HG03378 (cell line): ENCODE results near the gene LRP4.
"Not testable (repeated sequence)": the region's sequence is repeated elsewhere in the genome, so short reads cannot be mapped to it uniquely, and the experiment has no call there.

ENCODE experiments used
- ATAC-seq: cut with Tn5 transposase; IDR thresholded peaks from one replicate; pipeline ENCODE4 v1.9.1; 2021; ENCODE audit warnings: mild to moderate bottlenecking, moderate library complexity; ENCODE audit not compliant: unreplicated experiment

Gene LRP4, protein sequence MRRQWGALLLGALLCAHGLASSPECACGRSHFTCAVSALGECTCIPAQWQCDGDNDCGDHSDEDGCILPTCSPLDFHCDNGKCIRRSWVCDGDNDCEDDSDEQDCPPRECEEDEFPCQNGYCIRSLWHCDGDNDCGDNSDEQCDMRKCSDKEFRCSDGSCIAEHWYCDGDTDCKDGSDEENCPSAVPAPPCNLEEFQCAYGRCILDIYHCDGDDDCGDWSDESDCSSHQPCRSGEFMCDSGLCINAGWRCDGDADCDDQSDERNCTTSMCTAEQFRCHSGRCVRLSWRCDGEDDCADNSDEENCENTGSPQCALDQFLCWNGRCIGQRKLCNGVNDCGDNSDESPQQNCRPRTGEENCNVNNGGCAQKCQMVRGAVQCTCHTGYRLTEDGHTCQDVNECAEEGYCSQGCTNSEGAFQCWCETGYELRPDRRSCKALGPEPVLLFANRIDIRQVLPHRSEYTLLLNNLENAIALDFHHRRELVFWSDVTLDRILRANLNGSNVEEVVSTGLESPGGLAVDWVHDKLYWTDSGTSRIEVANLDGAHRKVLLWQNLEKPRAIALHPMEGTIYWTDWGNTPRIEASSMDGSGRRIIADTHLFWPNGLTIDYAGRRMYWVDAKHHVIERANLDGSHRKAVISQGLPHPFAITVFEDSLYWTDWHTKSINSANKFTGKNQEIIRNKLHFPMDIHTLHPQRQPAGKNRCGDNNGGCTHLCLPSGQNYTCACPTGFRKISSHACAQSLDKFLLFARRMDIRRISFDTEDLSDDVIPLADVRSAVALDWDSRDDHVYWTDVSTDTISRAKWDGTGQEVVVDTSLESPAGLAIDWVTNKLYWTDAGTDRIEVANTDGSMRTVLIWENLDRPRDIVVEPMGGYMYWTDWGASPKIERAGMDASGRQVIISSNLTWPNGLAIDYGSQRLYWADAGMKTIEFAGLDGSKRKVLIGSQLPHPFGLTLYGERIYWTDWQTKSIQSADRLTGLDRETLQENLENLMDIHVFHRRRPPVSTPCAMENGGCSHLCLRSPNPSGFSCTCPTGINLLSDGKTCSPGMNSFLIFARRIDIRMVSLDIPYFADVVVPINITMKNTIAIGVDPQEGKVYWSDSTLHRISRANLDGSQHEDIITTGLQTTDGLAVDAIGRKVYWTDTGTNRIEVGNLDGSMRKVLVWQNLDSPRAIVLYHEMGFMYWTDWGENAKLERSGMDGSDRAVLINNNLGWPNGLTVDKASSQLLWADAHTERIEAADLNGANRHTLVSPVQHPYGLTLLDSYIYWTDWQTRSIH (N-terminal part only)

DNA sequence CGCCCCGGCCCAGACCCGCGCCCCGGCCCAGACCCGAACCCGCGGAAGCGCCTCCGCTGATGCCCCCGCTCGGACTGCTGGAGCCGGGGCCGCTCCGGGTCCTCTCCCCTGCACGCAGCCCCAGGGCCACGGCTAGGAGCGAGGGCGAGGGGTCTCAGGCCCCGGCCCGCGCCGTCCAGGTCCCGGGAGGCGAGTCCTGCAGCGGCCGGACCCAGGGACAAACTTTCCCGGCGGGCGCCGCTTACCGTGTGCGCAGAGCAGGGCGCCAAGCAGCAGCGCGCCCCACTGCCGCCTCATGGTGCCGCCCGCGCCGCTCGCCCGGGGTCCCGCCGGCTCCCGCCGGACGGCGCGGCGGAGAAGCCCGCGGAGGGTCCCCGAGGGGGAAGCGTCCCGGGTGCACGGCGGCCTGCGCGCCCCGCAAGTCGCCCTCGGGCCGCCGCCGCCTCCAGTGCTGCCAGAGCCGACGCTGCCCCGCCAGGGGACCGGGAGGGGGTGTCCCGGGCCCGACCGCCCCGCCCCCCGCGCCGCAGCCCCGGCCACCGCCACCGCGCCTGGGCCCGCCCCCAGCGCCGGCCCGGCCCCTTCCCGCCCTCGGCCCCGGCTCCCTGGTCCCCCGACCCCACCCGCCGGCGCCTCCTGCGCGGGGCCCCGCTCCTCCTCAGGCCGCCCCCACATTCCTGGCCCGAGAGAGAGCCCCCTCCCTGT lies at the start of gene LRP4:
TSS of gene LRP4 (minus strand) at position 468 of the 705 bp plus-strand sequence. CDS start at position 297, 171 bp downstream.
- ATAC-seq: no peak

DNA sequence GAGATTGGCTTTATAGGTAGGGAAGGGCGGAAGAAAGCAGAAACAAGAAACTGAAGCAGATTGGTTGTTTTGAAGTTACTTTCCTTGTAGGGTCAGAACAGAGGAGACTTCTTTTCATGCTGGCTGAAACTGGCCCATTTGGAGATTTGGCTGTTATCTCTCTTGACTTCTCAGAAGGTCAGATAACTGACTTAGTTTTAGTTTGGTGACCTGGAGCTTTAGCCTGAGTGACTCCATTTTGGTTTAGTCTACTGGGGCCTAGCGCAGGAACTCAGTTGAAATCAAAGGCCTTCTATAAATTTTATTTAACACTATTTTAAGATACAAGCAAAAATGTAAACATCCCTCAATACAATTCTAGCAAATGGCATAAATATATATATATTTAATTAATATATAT lies 49.6 kb upstream of the LRP4 start:
- ATAC-seq: no peak

DNA sequence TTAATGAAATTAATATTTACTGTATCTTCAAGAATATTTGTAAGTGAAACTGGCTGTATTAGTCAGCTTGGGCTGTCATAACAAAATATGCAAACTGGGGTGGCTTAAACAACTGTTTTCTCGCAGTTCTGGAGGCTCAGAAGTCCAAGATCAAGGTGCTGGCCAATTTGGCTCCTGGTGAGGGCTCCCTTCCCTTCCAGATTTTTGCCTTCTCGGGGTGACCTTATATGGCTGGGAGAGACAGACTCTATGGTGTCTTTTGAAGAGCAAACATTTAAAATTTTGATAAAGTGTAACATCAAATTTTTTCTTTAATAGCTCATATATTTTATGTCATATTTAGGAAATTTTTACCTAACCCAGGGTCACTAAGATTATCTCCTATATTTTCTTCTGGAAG lies 48.4 kb upstream of the LRP4 start:
- ATAC-seq: no peak

DNA sequence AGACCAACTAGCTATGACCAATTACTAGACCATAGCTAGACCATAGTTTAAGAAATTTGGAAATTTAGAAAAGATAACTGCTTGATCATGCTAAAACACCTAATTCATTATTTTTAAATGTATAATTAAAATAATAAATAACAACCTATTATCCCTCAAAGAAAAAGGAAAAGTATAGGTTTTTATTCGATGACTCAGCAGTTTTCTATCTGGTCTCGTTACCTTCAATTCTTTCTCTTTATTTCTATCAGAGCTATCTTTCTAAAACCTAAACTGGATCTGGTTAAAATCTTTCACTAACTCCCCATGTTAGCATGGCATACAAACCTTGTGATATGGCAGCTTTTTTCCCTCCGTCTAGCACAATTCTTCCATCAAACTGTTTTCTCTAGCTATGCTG lies 45.5 kb upstream of the LRP4 start:
- no peak for ATAC-seq

DNA sequence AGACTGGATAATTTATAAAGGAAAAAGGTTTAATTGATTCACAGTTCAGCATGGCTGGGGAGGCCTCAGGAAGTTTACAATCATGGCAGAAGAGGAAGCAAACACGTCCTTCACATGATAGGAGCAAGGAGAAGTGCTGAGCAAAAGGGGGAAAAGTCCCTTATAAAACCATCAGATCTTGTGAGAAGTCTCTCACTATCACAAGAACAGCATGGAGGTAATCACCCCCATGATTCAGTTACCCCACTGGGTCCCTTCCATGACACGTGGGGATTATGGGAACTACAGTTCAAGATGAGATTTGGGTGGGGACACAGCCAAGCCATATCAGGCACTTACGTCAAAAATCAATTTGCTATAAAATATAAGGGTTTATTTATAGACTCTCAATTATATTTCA lies 43.5 kb upstream of the LRP4 start:
- not testable (repeated sequence) for ATAC-seq

DNA sequence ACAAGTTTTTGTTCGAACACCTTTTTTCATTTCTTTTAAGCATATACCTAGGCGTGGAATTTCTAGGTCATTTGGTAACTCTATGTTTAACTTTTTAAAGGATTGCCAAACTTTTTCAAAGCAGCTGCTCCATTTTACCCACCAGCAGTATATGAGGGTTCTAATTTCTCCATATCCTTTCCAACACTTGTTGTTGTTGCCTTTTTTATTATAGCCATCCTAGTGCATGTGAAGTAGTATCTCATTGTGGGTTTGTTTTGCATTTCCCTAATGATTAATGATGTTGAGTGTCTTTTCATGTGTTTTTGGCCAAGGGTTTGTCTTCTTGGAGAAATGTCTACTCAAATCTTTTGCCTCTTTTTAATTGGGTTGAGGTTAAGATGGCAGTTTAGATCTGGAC lies 42.7 kb upstream of the LRP4 start:
- ATAC-seq: no peak

DNA sequence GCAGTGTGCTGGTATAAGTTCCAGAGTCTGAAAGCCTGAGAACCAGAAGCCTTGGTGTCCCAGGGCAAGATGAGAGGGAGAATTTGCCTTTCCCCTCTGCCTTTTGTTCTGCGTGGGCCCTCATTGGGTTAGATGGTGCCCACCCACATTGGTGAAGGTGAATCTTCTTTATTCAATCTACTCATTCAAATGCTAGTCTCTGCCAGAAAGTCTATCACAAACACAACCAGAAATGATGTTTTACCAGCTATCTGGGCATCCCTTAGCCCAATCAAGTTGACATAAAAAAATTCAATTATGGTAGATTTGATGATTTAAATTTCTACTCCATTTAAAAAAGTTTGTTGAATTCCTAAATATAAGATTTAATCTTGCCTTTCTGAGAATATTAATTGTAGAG lies 40.4 kb upstream of the LRP4 start:
- ATAC-seq: no peak

DNA sequence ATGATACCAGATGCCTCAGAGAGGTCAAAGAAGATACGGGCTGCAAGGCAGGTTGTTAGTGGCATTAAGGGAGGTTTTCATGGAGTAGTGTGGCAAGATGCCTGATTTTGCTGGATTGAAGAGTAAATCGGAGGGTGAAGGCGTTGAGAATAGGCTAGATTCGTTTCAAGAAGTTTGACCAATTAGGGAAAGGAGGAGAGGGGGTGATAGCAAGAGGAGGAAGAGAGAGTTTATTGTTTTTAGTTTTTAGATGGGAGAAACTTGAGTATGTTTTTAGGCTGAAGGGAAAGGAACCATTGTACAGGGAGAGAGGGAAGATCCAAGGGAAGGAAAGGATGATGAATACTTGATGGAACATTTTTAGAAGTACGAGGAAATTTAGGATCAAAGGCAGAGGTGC lies 34.7 kb upstream of the LRP4 start:
- no peak for ATAC-seq

DNA sequence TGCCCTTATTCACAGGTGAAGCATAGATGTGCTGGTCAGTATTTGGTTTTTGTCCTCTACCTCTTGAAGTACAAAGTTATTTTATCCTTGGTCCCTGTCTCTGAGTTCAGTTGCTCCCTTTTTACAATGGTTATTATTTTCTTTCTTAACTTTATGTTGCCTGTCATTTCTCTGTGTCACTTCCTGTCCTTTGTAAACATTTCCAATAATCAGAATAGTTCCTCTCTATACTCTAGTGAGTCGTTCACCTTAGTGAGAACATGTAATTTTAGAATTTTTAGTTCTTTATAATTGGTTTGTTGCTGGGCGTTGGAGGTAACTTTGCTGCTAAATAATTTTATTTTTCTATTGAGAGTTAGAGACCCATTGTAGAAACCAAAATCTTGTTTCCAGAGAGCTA lies 34.2 kb upstream of the LRP4 start:
- no peak for ATAC-seq

DNA sequence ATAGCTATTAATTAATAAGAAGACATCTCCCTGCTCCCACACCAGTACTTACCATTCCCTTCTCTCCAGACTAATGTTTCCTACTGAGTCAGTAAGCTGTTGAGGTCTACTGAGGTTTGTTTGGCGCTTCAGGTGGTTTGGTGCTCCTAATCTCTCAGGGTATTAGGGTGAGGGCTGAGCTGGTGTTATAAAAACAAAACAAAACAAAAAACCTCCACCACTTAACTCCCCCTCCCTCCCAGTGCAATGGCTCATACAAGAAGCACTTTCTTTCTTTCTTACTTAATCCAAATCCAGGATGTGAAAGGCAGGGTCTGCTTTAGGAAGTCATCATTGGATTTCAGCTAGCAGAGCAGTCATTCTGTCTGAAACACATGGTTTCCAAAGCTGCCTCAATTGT lies 33.5 kb upstream of the LRP4 start:
- no peak for ATAC-seq

DNA sequence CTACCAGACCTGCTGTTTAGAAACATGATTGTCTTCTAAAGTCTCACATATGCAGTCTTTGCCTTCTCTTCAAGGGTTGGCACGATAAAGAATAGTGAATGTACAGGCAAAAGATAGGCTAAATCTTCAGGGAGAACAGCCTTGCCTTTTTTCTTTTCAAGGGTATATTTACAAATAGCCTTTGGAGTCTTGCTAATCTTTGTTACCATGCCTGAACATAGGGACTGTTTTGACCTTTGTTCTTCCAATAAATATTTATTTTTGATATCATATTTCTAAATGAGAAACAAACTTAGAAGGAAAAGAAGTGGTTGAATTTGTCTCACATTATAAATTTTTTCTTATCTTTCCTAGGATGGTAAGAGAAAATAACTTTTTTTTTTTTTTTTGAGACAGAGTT lies 30.9 kb upstream of the LRP4 start:
- no peak for ATAC-seq

DNA sequence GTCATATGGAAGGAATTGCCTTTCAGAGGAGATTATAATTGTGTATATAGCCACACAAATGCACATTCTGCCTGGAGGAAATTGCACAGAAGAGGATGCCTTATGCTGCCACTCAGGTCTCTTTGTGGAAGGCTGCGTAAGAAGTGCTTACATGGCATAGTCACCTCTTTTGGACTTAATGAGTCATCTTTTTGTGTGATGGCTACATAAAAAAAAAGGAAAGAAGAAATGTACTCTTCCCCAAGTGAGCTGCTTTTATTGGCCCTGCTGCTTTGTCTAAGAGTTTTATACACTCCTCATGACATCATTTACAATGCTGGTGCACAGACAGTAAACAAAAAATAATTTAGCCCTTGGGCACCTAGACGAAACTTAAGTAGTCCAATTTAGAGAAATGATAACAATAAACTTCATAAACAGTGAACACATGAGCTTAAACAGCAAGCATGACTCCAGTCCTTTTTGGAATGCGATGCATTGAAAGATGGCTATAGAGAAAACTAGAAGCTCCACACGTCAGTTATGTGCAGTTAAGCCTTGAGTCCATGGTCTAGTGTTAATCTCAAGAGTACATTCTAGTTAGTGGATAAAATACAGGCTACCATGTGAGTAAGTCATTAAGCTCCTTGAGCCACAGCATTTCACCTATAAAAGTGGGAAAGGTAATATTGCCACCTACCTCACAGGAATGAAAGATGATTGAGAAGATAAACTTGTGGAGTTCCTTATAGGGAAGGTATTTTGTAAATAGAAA lies 30.2 kb upstream of the LRP4 start:
- ATAC-seq: no peak

DNA sequence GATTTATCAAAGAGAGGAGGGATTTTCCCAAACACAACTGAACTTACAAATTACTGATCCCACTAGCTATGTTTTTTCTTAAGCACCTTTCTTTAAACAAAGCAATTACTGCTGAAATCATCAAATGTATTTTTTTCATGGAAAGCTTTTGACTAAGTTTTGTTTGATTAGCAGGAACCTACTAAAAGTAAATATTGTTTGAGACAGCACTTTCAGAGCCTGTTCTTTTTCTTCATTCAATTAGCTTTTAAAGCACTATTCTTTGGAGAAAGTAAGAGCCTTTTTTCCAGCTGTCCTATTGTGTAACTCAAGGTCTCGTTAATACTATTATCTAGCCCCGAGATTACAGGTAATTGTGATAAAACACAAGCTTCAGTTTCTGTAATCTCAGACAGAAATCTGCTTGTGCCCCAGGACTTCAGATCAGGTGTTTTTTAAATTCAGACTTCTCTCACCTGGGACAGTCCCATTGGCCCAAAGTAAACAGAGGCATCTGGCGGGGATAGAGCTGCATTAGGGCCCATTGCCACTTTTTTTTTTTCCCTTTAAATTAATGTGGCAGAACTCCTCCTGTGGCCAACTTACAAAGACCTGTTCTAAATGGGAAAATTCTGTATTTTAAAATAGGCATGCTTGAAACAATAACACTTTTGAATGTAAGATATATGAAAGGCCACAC lies 29.2 kb upstream of the LRP4 start:
- no peak for ATAC-seq

DNA sequence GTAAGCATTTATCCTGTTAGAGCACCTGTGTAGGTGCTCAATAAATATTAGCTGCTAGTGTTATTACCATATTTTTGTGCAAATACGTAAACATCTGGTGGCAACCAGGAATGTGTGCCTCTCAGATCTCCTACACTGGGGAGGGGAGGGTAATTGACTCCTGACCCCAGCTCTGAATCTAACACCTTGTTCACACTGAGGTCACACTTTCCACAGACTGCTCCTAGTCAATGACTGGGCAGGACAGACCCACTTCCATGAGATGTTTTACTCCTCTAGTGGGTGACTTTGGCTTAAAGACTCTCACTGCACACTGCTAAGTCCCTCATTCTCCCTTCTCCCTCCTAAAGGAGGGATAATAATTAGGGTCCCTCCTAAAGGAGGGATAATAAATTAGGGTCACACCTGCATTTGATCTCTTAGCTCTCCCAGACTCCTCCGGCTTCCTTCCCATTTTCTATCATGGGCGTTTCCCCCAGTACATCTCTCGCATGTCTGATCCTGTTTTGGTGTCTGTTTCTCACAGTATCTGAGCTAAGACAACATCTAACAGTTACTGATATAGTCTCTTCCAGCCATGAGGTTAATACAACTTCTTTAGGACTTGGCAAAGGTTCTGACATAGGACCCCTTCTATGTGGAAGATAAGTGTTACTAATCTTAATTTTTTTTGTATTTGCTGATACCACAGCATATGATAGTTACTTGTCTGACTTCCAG lies 26.2 kb upstream of the LRP4 start:
- ATAC-seq: no peak

DNA sequence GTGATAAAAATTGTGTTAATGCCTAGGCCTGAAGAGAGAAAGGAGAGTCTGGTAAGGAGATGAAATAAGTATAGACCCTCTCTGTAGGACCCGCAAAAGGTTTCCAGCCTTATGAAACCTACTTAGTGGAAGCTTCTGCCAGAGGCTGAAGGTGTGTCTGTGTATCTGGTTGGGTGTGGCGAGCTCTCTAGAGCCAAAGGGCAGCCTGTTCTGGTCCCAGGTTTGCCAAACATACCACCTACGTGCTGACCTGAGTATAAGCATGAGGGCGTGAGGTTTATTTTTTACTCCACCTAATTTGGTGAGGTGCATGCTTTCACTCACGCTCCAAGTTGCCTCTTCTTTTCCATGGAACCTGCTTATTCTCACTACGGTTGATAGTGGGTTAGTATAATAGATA lies 23.8 kb upstream of the LRP4 start:
- ATAC-seq: no peak

DNA sequence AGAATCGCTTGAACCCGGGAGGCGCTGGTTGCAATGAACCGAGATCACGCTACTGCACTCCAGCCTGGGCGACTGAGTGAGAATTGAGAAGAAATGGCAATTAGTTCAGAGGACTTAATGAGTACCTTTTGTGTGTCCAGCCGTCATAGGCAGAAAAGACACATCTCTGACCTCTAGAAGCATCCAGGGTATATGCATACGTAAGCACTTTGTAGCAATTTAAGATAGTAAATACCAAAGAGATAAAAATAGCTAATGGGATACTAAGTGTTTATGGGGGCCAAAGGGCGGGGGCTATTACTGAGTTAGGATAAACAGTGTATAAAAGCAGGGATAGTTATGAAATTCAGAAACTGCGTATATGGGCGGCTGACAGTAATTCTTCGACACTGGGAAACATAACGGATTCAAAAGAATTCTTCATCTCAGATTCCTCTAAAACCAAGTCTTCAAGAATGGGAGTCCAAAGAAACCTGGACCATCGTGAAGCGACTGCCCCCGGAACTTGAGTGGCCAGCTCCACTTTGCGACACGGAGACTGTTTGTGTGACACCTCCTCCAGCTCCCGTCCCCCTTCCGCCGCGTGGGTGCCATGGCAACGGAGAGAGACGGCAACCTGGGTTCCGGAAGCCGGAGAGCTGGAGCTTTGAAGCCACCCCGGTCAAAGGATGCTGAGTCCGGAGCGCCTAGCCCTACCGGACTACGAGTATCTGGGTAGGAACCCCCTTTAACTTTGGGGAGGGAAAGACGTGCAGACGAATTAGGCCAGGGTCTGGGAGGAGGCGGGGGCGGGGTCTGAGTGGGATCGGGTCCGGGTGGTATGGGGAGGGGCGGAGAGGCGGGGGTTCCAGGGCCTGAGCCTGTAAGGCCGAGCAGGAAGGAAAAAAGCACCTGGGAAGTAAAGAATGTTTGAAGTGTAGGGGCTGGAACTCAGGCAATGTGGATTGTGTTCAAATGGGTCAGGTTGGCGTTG lies 18.1 kb upstream of the LRP4 start, which contains the start of gene CSTPP1:
TSS of gene CSTPP1 (plus strand) at position 624 of the 973 bp plus-strand sequence. CDS start at position 669, 45 bp downstream.
- no peak for ATAC-seq

DNA sequence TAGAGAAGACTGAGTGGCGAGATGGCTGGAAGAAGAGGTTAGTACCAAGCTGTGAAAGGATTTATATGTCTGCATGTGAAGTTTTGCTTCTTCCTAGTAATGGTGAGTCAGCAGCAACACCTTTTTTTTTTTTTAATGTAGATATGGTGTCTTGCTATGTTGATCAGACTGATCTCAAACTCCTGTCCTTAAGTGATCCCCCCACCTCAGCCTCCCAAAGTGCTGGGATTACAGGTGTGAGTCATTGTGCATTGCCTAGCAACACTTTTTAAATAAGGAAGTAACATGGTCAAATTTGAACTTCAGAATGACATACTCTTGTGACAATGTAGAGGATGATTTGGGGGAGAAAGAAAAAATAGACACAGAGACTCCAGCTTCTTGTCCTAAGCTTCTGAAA lies 11.7 kb upstream of the LRP4 start:
- ATAC-seq: no peak
